Amygdala (tissue), 56 donors: ENCODE data around the gene KRTAP1-3.
"Not testable (repeated sequence)": the region's sequence is repeated elsewhere in the genome, so short reads cannot be mapped to it uniquely, and the experiment has no call there.

ENCODE experiments used
- DNase-seq, 56 donors: peaks; one replicate each; lab custom pipeline; 2025; lab: John Stamatoyannopoulos, UW

The KRTAP1-3 gene

GRCh38 chr17:41055130-41055529, 20.5 kb upstream of the KRTAP1-3 start, which contains the start of gene KRTAP2-2:
Gene KRTAP2-2 (minus strand): TSS chr17:41055230. CDS start chr17:41055211, 19 bp downstream.
- DNase-seq = not testable (repeated sequence)

GRCh38 chr17:41054556-41054955, 19.9 kb upstream of the KRTAP1-3 start:
- DNase-seq = not testable (repeated sequence)

GRCh38 chr17:41054025-41054424, 19.4 kb upstream of the KRTAP1-3 start:
- no peak for DNase-seq

- no peak for DNase-seq
These were observed 17.9 kb upstream of the KRTAP1-3 start for GRCh38 chr17:41052566-41052965.

GRCh38 chr17:41049110-41049509, 14.4 kb upstream of the KRTAP1-3 start:
- no peak for DNase-seq

- DNase-seq = no peak
These were observed 13.8 kb upstream of the KRTAP1-3 start for GRCh38 chr17:41048441-41048840.

- DNase-seq = not testable (repeated sequence)
These were observed 12.2 kb upstream of the KRTAP1-3 start, which contains the start of gene KRTAP2-1 for GRCh38 chr17:41046735-41047465. Gene KRTAP2-1 (minus strand): TSS chr17:41047316. CDS start chr17:41047267, 49 bp downstream.

- no peak for DNase-seq
These were observed 8.3 kb upstream of the KRTAP1-3 start for GRCh38 chr17:41042953-41043352.

GRCh38 chr17:41040783-41041571, 6.3 kb upstream of the KRTAP1-3 start, which contains the start of gene KRTAP1-1:
Gene KRTAP1-1 (minus strand): TSS chr17:41041450. CDS start chr17:41041397, 53 bp downstream.
- DNase-seq = not testable (repeated sequence)

- DNase-seq = no peak
These were observed 3.2 kb upstream of the KRTAP1-3 start for GRCh38 chr17:41037853-41038350.

GRCh38 chr17:41029633-41030245, 4.9 kb downstream of the KRTAP1-3 start, which contains the start of gene KRTAP1-4:
Gene KRTAP1-4 (minus strand): TSS chr17:41030195. CDS start chr17:41030078, 117 bp downstream.
- DNase-seq = no peak

GRCh38 chr17:41026715-41027471, 7.8 kb downstream of the KRTAP1-3 start, which contains the start of gene KRTAP1-5:
Gene KRTAP1-5 (minus strand): TSS chr17:41027208. CDS start chr17:41027155, 53 bp downstream.
- DNase-seq = no peak

- no peak for DNase-seq
These were observed 10.0 kb downstream of the KRTAP1-3 start for GRCh38 chr17:41024697-41025096.

GRCh38 chr17:41020336-41020735, 14.3 kb downstream of the KRTAP1-3 start:
- no peak for DNase-seq

GRCh38 chr17:41019415-41019814, 15.3 kb downstream of the KRTAP1-3 start:
- no peak for DNase-seq

GRCh38 chr17:41018541-41018940, 16.1 kb downstream of the KRTAP1-3 start:
- DNase-seq = no peak

- DNase-seq = no peak
These were observed 18.0 kb downstream of the KRTAP1-3 start for GRCh38 chr17:41016578-41017215.

GRCh38 chr17:41015454-41015853, 19.2 kb downstream of the KRTAP1-3 start:
- no peak for DNase-seq

GRCh38 chr17:41013606-41014005, 21.1 kb downstream of the KRTAP1-3 start:
- DNase-seq = no peak
